NCI-H1694 (cell line): ENCODE data around the gene FXYD4.
"Not testable (repeated sequence)": the region's sequence is repeated elsewhere in the genome, so short reads cannot be mapped to it uniquely, and the experiment has no call there.

Source experiments
- DNase-seq: peaks from one replicate; lab custom pipeline; 2025; lab: John Stamatoyannopoulos, UW

FXYD4 gene

GRCh38 chr10:43371418-43371817, at the start of gene FXYD4:
Gene FXYD4 (plus strand): TSS chr10:43371636. CDS start chr10:43373747, 2,111 bp downstream.
- DNase-seq = no peak

DNA sequence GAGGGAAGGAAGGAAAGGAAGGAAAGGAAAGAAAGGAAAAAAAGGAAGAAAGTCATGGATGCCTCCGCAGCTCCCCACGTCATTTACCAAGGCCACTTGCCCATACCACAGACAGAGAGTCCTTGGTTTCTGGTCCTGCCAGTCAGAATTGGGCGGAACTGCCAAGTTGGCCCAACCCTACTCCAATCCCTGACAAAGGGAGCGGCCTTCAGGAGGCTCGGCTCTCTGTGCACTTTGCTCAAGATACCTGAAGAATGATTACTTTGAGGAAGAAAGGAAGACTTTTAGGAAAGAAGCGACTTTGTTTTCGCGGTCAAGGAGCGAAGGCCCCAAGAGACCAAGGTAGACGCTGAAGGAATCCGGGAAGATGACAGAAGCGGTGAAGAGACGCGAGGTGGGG, 49.1 kb upstream of the FXYD4 start:
- no peak for DNase-seq

GRCh38 chr10:43322769-43323168, 48.7 kb upstream of the FXYD4 start:
- no peak for DNase-seq

- no peak for DNase-seq
Observed at GRCh38 chr10:43323245-43323644, 48.2 kb upstream of the FXYD4 start.

- no peak for DNase-seq
Observed at GRCh38 chr10:43324876-43325275, 46.6 kb upstream of the FXYD4 start.

DNA sequence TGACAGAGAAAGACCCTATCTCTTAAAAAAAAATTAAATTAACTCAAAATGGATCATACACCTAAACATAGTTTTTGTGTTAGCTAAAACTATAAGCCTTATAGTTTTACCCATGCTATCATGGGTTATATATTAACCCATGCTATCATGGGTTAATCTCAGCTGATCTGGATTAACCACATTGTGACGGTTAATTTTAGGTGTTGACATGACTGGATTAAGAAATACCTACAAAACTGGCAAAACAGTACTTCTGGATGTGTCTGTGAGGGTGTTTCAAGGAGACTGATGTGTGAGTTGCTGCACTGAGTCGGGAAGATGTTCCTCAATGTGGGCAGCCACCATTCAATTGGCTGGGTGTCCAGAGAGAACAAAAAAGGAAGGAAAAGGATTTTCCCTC, 44.3 kb upstream of the FXYD4 start:
- DNase-seq = no peak

- no peak for DNase-seq
Observed at GRCh38 chr10:43327986-43328385, 43.5 kb upstream of the FXYD4 start.

DNA sequence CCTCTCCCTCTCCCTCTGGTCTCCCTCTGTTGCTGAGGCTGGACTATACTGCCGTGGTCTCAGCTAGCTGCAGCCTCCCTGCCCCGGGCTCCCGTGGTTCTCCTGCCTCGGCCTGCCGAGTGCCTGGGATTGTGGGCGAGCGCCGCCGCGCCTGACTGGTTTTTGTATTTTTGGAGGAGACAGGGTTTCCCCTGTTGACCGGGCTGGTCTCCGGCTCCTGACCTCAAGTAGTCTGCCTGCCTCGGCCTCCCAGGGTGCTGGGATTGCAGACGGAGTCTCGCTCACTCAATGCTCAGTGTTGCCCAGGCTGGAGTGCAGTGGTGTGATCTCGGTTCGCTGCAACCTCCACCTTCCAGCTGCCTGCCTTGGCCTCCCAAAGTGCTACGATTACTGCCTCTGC, 42.6 kb upstream of the FXYD4 start:
- not testable (repeated sequence) for DNase-seq

DNA sequence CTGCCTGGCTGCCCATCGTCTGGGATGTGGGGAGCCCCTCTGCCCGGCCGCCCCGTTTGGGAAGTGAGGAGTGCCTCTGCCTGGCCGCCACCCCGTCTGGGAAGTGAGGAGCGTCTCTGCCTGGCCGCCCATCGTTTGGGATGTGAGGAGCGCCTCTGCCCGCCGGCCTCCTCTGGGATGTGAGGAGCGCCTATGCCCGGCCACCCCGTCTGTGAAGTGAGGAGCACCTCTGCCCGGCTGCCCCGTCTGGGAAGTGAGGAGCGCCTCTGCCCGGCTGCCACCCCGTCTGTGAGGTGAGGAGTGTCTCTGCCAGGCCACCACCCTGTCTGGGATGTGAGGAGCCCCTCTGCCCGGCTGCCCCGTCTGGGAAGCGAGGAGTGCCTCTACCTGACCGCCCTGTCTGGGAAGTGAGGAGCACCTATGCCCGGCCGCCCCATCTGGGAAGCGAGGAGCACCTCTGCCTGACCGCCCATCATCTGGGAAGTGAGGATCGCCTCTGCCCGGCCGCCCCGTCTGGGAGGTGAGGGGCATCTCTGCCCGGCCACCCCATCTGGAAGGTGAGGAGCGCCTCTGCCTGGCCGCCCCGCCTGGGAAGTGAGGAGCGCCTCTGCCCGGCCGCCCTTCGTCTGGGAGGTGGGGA, 42.1 kb upstream of the FXYD4 start:
- DNase-seq = not testable (repeated sequence)

- DNase-seq = not testable (repeated sequence)
Observed at GRCh38 chr10:43330049-43330823, 41.2 kb upstream of the FXYD4 start.

DNA sequence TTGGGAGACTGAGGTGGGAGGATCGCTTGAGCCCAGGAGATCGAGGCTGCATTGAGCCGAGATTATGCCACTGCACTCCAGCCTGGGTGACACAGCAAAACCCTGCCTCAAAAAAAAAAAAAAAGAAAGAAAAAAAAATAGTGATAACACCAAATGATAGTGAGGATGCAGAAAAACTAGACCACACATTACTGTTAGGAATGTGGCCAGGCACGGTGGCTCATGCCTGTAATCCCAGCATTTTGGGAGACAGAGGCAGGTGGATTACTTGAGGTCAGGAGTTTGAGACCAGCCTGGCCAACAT, 40.7 kb upstream of the FXYD4 start:
- not testable (repeated sequence) for DNase-seq

GRCh38 chr10:43333653-43334052, 37.8 kb upstream of the FXYD4 start:
- DNase-seq = no peak

- no peak for DNase-seq
Observed at GRCh38 chr10:43336061-43336460, 35.4 kb upstream of the FXYD4 start.

- no peak for DNase-seq
Observed at GRCh38 chr10:43336641-43337318, 34.7 kb upstream of the FXYD4 start.

DNA sequence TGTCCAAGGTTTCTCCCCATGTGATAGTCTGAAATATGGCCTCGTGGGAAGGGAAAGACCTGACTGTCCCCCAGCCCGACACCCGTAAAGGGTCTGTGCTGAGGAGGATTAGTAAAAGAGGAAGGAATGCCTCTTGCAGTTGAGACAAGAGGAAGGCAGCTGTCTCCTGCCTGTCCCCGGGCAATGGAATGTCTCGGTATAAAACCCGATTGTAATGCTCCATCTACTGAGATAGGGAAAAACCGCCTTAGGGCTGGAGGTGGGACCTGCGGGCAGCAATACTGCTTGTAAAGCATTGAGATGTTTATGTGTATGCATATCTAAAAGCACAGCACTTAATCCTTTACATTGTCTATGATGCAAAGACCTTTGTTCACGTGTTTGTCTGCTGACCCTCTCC, 33.9 kb upstream of the FXYD4 start:
- not testable (repeated sequence) for DNase-seq

GRCh38 chr10:43338117-43338516, 33.3 kb upstream of the FXYD4 start:
- DNase-seq = no peak

DNA sequence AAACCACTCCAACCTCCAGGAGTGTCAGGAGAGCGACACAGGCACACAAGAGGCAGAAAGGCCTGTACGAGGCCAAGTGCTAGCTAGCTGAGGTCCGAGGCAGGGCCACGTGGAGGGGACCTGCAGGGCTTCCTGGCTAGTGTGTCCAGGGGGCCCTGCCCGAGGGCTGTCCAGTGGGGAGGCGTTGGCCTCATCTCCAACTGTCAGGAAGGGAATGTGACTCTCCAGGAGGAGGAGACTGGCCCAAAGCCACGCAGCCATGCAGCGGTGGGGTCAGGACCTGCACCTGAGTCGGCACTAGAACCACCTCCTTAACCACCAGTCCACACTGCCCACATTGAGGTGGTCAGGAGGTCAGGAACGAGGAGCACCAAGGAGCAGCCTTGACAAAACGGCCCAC, 32.3 kb upstream of the FXYD4 start:
- no peak for DNase-seq

DNA sequence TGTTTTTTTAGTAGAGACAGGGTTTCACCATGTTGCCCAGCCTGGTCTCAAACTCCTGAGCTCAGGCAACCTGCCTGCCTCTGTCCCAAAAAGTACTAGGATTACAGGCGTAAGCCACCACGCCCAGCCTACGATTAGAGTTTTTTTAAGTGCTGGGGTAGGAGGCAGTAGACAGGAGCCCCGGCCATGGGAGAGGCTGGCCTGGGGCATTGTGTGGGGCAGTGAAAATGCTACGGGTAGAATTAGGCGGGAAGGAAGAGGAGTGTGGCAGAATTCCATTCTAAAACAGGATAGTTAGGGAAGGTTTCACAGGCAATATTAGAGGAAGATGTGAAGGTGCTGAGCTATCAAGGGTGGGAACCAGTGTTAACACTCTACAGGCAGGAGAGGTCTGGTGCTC, 31.3 kb upstream of the FXYD4 start:
- DNase-seq = no peak

GRCh38 chr10:43340619-43341018, 30.8 kb upstream of the FXYD4 start:
- no peak for DNase-seq

- no peak for DNase-seq
Observed at GRCh38 chr10:43341450-43341849, 30.0 kb upstream of the FXYD4 start.

- DNase-seq = no peak
Observed at GRCh38 chr10:43342279-43343125, 28.9 kb upstream of the FXYD4 start.

GRCh38 chr10:43343126-43343525, 28.3 kb upstream of the FXYD4 start:
- DNase-seq = no peak
